GM12873 (cell line): ENCODE results near the gene TXNRD2.

Experiments used
- TF ChIP-seq, protein P1 (sequence below): IDR thresholded peaks from 2 replicates; pipeline ENCODE4 v1.5.1; 2012; ENCODE audit warnings: low read depth, mild to moderate bottlenecking, moderate library complexity, low read length, control low read depth; ENCODE audit not compliant: insufficient read depth; ENCODE audit errors: missing control alignments

The TXNRD2 gene

DNA sequence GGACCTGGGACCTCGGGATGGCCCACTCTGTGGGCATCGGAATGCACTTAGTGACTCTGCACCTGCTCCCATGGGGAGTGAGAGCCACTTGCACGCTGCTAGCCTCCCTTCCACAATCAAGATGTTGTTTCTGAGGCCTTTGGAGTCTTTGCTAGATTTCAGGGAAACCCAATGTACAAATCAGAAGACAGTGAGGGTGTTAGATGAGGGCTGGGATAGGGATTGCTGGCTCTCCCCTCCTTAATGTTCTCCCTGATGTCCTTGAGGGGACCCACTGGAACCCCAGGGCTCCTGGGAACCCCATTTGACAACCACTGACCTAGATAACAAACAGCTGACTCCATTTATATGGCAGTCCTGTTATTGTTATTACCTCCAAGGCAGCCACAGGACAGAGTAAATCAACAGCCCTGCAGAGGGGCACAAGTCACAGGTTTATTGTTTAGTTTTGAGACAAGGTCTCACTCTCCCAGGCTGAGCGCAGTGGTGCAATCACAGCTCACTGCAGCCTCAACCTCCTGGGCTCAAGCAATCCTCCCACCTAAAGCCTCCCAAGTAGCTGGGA lies 31.4 kb downstream of the TXNRD2 start:
- TF ChIP-seq, protein P1, sequence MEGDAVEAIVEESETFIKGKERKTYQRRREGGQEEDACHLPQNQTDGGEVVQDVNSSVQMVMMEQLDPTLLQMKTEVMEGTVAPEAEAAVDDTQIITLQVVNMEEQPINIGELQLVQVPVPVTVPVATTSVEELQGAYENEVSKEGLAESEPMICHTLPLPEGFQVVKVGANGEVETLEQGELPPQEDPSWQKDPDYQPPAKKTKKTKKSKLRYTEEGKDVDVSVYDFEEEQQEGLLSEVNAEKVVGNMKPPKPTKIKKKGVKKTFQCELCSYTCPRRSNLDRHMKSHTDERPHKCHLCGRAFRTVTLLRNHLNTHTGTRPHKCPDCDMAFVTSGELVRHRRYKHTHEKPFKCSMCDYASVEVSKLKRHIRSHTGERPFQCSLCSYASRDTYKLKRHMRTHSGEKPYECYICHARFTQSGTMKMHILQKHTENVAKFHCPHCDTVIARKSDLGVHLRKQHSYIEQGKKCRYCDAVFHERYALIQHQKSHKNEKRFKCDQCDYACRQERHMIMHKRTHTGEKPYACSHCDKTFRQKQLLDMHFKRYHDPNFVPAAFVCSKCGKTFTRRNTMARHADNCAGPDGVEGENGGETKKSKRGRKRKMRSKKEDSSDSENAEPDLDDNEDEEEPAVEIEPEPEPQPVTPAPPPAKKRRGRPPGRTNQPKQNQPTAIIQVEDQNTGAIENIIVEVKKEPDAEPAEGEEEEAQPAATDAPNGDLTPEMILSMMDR = no peak

DNA sequence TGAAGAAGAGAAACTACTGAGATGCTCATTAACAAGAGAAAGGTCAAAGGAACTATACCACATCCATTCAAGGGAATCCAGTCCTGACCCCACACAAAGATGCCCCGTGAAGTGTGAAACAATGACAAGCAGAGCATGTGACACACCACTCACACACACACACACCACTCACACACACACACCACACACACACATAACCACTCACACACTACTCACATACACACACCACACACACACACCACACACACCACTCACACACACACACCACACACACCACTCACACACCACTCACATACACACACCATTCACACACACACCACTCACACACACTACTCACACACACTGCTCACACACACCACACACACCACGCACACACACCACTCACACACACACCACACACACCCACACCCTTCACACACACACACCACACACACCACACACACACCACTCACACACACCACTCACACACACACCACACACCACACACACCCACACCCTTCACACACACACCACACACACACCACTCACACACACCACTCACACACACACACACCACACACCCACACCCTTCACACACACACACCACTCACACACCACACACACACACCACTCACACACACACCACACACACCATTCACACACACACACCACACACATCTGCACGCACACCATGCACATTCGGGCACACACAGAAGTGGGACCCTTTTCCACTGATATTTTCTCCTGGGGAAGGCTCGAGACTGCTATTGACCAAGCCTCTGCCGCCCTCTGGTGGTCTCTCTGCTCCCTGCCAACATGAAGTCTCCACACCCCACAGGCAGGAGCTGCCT lies 32.1 kb downstream of the TXNRD2 start:
- TF ChIP-seq, protein P1 = peak; percentile 98

DNA sequence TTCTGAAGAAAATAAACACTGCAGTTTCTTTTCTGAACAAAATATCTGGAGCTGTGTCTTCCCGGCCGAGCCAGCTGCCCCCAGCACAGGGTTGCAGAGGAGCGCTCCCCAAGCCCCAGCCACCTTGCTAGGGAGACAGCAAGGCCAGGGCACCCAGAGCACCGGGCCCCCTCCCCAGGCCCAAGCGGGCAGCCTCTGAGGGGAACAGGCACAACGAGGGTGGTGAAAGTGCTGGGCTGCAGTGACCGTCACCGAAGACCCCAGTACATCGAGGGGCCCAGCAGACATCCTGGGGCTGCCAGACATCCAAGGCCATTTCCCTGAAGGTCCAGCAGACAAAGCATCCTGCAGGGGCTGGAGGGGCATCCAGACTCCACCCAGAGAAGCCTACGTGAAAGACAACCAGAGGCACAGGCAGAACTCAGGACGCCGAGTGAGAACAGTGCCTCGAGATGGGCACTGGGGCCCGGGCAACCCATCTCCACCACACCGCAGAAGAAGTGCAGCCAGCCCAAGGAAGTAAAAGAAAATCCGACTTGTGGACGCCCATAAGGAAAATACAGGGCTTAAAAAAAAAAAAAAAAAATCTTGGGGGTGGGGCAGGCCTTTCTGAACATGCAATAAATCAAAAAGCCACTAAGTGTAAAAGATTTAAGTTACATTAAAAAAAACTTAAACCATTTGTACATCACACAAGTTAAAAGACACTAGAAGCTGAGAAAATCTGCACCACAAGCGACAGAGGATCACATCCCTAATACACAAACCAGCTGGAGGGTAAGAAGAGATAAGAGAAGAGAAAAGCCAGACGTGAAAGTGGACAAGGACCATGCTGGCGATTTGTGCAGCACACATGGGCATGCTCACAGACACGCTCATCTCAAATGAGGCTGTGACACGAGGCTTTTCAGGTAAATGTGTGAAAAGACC lies 36.0 kb downstream of the TXNRD2 start:
- TF ChIP-seq, protein P1 = no peak

DNA sequence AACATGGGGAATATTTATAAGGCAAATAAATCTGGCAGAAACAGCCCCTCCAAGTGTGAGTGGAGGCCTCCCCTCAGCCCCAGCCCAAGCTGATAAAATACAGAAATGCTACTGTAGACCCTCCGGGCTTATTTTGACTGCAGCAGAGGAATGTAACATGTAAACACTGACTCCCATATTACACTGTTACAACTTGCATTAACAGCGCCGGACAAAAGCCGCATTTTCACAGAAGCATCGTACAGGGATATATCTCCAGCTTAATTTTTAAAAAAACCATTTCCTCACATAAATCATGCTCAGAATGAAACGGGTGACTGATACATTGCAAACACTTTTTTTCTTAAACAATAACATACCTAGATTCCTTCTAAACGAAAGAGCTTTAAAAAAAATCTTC lies 36.7 kb downstream of the TXNRD2 start:
- TF ChIP-seq, protein P1 = no peak

DNA sequence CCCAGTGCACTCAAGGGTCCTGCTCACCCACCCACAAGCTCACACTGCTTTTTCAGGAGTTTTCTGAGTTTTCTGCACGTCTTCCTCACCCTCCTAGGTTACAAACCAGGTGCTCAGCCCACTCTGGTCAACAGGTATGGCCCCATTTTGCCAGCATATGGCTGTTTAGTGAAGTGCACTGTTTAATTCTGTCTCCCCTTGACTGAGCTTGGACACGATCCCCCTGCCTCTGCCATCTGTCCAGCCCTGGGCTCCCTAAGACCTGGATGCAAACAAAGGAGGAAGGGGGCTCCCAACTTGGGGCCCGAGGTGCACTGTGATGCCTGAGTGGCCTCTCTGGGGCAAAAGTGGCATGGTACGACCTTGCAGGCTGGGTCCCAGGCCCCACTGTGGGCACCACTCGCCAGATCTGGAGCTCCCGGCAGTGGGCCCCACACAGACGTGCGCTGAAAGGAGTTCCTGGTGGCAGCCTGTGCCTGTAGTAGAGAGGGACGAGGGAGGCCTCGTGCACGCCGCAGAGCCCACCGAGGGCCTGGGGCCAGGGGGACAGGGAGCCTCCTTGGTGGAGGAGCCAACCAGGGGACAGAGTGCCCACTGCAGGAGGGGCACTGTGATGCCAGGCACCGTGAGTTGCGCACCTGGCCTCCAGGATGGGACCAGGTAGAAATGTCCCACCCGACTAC lies 37.3 kb downstream of the TXNRD2 start:
- TF ChIP-seq, protein P1 = no peak

DNA sequence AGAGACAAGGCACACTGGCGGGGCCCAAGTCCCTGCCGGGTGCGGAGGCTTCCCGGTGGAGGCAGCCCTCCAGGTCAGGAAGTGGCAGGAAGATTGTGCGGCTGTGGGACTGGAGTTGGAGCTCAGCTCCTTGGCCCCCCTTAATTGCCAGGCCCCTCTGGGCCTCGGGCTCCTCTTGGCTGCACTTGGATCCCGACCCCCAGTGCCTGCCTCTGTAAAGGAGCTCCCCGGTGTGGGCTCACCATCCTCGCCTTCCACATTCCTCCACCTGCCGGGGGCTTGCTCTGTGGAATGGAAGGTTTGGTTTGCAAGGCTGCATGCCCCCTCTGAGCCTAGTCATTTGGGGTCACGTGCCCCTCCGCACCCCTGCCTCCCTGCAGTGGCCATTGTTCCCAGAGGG lies 38.1 kb downstream of the TXNRD2 start:
- TF ChIP-seq, protein P1 = no peak

DNA sequence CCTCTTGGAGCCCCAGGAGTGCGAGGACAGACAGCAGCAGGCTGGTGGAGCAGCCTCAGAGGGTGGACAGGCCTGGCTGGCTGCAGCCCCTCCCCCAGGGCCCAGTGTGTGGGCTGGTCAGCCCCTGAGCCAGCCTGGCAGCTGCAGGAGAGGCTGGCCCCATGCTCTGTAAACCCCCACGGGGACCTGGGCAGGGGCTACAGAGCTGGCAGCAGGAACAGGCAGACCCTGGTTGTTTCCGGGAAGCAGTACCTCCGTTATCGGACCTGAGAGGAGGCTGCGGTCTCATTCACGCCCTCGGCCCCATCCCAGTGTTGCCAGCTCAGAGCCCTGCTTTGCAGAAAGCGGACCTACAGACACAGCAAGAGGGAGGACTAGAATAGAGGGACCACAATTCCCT lies 38.6 kb downstream of the TXNRD2 start:
- TF ChIP-seq, protein P1 = no peak
